SK-N-SH (cell line): ENCODE results near the gene SOX18.

Experiments
- POLR2AphosphoS5 ChIP-seq: IDR thresholded peaks from 2 replicates; pipeline ENCODE4 v1.6.1; 2012; ENCODE audit warnings: low read depth, low read length
- RAD21 ChIP-seq: IDR thresholded peaks from 2 replicates; pipeline ENCODE4 v1.6.1; 2012; ENCODE audit warnings: mild to moderate bottlenecking, low read length

DNA sequence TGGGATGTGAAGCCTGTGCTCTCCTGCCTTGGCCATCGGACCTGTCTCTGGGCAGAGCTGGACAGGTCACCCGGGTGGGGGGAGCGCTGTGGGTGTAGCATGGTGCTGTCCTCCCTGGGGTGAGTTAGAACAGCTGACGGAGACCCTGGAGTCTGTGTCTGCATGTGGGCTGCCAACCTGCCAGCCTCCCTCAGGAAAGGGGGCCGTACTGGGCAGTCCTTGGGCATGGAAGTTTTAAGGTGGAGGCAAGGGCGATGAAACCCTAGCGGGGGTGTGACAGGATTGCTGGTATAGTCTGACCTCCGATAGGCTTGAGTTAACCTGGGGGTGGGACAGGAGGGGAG is 2.4 kb downstream of the SOX18 start:
- no peak for TF ChIP-seq POLR2AphosphoS5
- no peak for TF ChIP-seq RAD21
